Embryonic facial prominence (tissue), 1 donor: ENCODE measurements around the gene CD22.

Experiments used
- DNase-seq: peaks from one replicate; pipeline ENCODE4 v3.0.0-alpha.2; 2016; ENCODE audit errors: extremely low spot score

Gene CD22

GRCh38 chr19:35314031-35314430 lies 15.0 kb upstream of the CD22 start:
- DNase-seq = no peak

- DNase-seq = no peak
These were observed 14.0 kb upstream of the CD22 start for GRCh38 chr19:35314858-35315470.

- DNase-seq = no peak
These were observed 13.1 kb upstream of the CD22 start for GRCh38 chr19:35315883-35316282.

- no peak for DNase-seq
These were observed 12.4 kb upstream of the CD22 start for GRCh38 chr19:35316560-35316959.

- no peak for DNase-seq
These were observed 11.4 kb upstream of the CD22 start for GRCh38 chr19:35317464-35318043.

GRCh38 chr19:35318679-35319448 lies 10.1 kb upstream of the CD22 start:
- no peak for DNase-seq

GRCh38 chr19:35320065-35320713 lies 8.8 kb upstream of the CD22 start:
- no peak for DNase-seq

- DNase-seq = no peak
These were observed 7.7 kb upstream of the CD22 start for GRCh38 chr19:35321291-35321690.

- no peak for DNase-seq
These were observed 7.0 kb upstream of the CD22 start for GRCh38 chr19:35322014-35322413.

- no peak for DNase-seq
These were observed 1.3 kb upstream of the CD22 start for GRCh38 chr19:35327642-35328041.

- DNase-seq = no peak
These were observed 336 bp downstream of the CD22 start for GRCh38 chr19:35329323-35329722.

- no peak for DNase-seq
These were observed 1.5 kb downstream of the CD22 start for GRCh38 chr19:35330475-35330874.

GRCh38 chr19:35331551-35332214 lies 2.7 kb downstream of the CD22 start:
- no peak for DNase-seq

- DNase-seq = no peak
These were observed 3.8 kb downstream of the CD22 start for GRCh38 chr19:35332817-35333216.

- DNase-seq = no peak
These were observed 5.3 kb downstream of the CD22 start for GRCh38 chr19:35334144-35334753.

- DNase-seq = no peak
These were observed 7.4 kb downstream of the CD22 start for GRCh38 chr19:35336166-35336955.

GRCh38 chr19:35337097-35337983 lies 8.4 kb downstream of the CD22 start:
- no peak for DNase-seq

GRCh38 chr19:35337984-35338296 lies 9.0 kb downstream of the CD22 start:
- DNase-seq = no peak

- DNase-seq = no peak
These were observed 11.4 kb downstream of the CD22 start for GRCh38 chr19:35340431-35340830.

GRCh38 chr19:35341006-35341405 lies 12.0 kb downstream of the CD22 start:
- DNase-seq = no peak
